Fibroblast of gingiva (primary cell): ENCODE data around the gene SMURF1.
A peak's percentile ranks its signal among the peaks of the same experiment; 100 is the strongest.
"Not testable (repeated sequence)": the region's sequence is repeated elsewhere in the genome, so short reads cannot be mapped to it uniquely, and the experiment has no call there.

Experiments
- DNase-seq: peaks from one replicate; pipeline ENCODE4 v3.0.0-alpha.2; 2011; ENCODE audit warnings: low read depth

Gene SMURF1

GRCh38 chr7:99121496-99122021 lies 22.3 kb downstream of the SMURF1 start:
- no peak for DNase-seq

GRCh38 chr7:99120916-99121315 lies 23.0 kb downstream of the SMURF1 start:
- no peak for DNase-seq

GRCh38 chr7:99120501-99120900 lies 23.4 kb downstream of the SMURF1 start:
- peak; percentile 42 for DNase-seq

- DNase-seq = no peak
These were observed 25.8 kb downstream of the SMURF1 start for GRCh38 chr7:99118077-99118476.

- DNase-seq = no peak
These were observed 27.8 kb downstream of the SMURF1 start for GRCh38 chr7:99116144-99116543.

GRCh38 chr7:99115379-99115778 lies 28.5 kb downstream of the SMURF1 start:
- DNase-seq = no peak

- no peak for DNase-seq
These were observed 30.9 kb downstream of the SMURF1 start for GRCh38 chr7:99112979-99113378.

- no peak for DNase-seq
These were observed 31.8 kb downstream of the SMURF1 start for GRCh38 chr7:99112097-99112496.

- DNase-seq = no peak
These were observed 32.3 kb downstream of the SMURF1 start for GRCh38 chr7:99111591-99111990.

- DNase-seq = no peak
These were observed 34.5 kb downstream of the SMURF1 start for GRCh38 chr7:99109108-99110051.

- peak; percentile 43 for DNase-seq
These were observed 35.3 kb downstream of the SMURF1 start for GRCh38 chr7:99108613-99109012.

GRCh38 chr7:99106821-99107241 lies 37.1 kb downstream of the SMURF1 start:
- DNase-seq = no peak

- DNase-seq = no peak
These were observed 37.5 kb downstream of the SMURF1 start for GRCh38 chr7:99106411-99106810.

GRCh38 chr7:99105756-99106155 lies 38.2 kb downstream of the SMURF1 start:
- peak; percentile 44 for DNase-seq

- DNase-seq = no peak
These were observed 39.3 kb downstream of the SMURF1 start for GRCh38 chr7:99104631-99105030.

GRCh38 chr7:99103836-99104235 lies 40.1 kb downstream of the SMURF1 start:
- not testable (repeated sequence) for DNase-seq

GRCh38 chr7:99102809-99103690 lies 40.9 kb downstream of the SMURF1 start:
- peak; percentile 66 for DNase-seq

GRCh38 chr7:99102361-99102760 lies 41.5 kb downstream of the SMURF1 start:
- no peak for DNase-seq

GRCh38 chr7:99101516-99101915 lies 42.4 kb downstream of the SMURF1 start:
- not testable (repeated sequence) for DNase-seq

GRCh38 chr7:99099499-99100077 lies 44.3 kb downstream of the SMURF1 start:
- DNase-seq = peak; percentile 50

GRCh38 chr7:99098824-99099498 lies 44.9 kb downstream of the SMURF1 start:
- peak; percentile 81 for DNase-seq
